OCI-LY3 (cell line): Measurements from ENCODE around the gene IL11RA.

Source experiments
- EZH2phosphoT487 ChIP-seq: fragments of 200-600 bp; shearing (Covaris generic); IDR thresholded peaks from 2 replicates; pipeline ENCODE4 v1.6.1; 2018; ENCODE audit warnings: antibody characterized with exemption, mixed run types, low read depth
- TF ChIP-seq, protein P1 (sequence below): fragments of 200-600, 300-600 bp; sonication (generic); IDR thresholded peaks from 2 replicates; pipeline ENCODE4 v1.5.1; 2014; ENCODE audit warnings: antibody characterized with exemption, low read length, low read depth

- TF ChIP-seq, protein P1, sequence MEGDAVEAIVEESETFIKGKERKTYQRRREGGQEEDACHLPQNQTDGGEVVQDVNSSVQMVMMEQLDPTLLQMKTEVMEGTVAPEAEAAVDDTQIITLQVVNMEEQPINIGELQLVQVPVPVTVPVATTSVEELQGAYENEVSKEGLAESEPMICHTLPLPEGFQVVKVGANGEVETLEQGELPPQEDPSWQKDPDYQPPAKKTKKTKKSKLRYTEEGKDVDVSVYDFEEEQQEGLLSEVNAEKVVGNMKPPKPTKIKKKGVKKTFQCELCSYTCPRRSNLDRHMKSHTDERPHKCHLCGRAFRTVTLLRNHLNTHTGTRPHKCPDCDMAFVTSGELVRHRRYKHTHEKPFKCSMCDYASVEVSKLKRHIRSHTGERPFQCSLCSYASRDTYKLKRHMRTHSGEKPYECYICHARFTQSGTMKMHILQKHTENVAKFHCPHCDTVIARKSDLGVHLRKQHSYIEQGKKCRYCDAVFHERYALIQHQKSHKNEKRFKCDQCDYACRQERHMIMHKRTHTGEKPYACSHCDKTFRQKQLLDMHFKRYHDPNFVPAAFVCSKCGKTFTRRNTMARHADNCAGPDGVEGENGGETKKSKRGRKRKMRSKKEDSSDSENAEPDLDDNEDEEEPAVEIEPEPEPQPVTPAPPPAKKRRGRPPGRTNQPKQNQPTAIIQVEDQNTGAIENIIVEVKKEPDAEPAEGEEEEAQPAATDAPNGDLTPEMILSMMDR: no peak
- no peak for TF ChIP-seq EZH2phosphoT487
These were observed 31.7 kb upstream of the IL11RA start, which contains the start of gene DCTN3 for GRCh38 chr9:34620061-34620994.
